Activated CD4-positive, alpha-beta memory T cell treated with anti-CD3 and anti-CD28 coated beads, Interleukin-2, amount 10 ng/mL, durations not matched to agents 7 days and 5 days (primary cell): ENCODE measurements around the gene ERFL. TPM values are rescaled to one million over a fixed set of nuclear protein-coding genes. Genes with fewer than 3 reads are reported as not detected.

Experiments
- CTCF ChIA-PET: fragments of 350-600 bp; sonication (Branson Sonifier 250); formaldehyde crosslinking; loops from one replicate; lab custom pipeline; 2021; ENCODE audit warnings: antibody characterized with exemption, inconsistent platforms; lab: Charles Lee
- POLR2A ChIA-PET: fragments of 350-600 bp; sonication (Branson Sonifier 250); formaldehyde crosslinking; loops from one replicate; lab custom pipeline; 2021; ENCODE audit warnings: antibody characterized with exemption; lab: Charles Lee
- DNase-seq: peaks from one replicate; pipeline ENCODE4 v3.0.0-alpha.2; 2020
- H3K27ac Mint-ChIP-seq: one replicate; pipeline ENCODE4 v1.8.0; 2021; ENCODE audit warnings: mild to moderate bottlenecking, mixed read lengths
- H3K27me3 Mint-ChIP-seq: one replicate; pipeline ENCODE4 v1.8.0; 2021; ENCODE audit warnings: mixed read lengths
- H3K36me3 Mint-ChIP-seq: one replicate; pipeline ENCODE4 v1.8.0; 2021; ENCODE audit warnings: low read depth, mixed read lengths
- H3K4me1 Mint-ChIP-seq: one replicate; pipeline ENCODE4 v1.8.0; 2021; ENCODE audit warnings: mixed read lengths
- H3K4me3 Mint-ChIP-seq: one replicate; pipeline ENCODE4 v1.8.0; 2021; ENCODE audit warnings: mild to moderate bottlenecking, mixed read lengths
- H3K9me3 Mint-ChIP-seq: one replicate; pipeline ENCODE4 v1.8.0; 2021; ENCODE audit warnings: mixed read lengths
- total RNA-seq, 2 experiments: library from RNA; stranded (reverse); gene quantifications; one replicate each; pipeline ENCODE4 v1.2.3, GENCODE V29; 2021

Gene ERFL
- 1 to 10 TPM; 1.5 to 1.7 TPM for total RNA-seq

- CTCF ChIA-PET = interaction anchor here (0.6 kb wide), 1 partner anchor 9 kb away, joined by 4 read pairs; no protein-coding TSS in a partner anchor
- no peak within 1 kb of the TSS for H3K27ac Mint-ChIP-seq
- H3K36me3 Mint-ChIP-seq = peaks cover 4% of the 10 kb centered on the region
- POLR2A ChIA-PET = interaction anchor here (1.0 to 2.3 kb wide), 5 partner anchors 13 to 43 kb away, joined by 3 to 7 read pairs (median 5); no protein-coding TSS in a partner anchor
- DNase-seq = no peak
- H3K27me3 Mint-ChIP-seq = peaks cover 33% of the 10 kb centered on the region
- H3K4me3 Mint-ChIP-seq = peak within 1 kb of the TSS; percentile 83
- H3K4me1 Mint-ChIP-seq = peaks cover 19% of the 10 kb centered on the region
- no peaks in the 10 kb centered on the region for H3K9me3 Mint-ChIP-seq
Measured at GRCh38 chr19:41928221-41928683, at the start of gene ERFL. TSS of gene ERFL (minus strand) at chr19:41928449. CDS start at chr19:41912919, 15,530 bp downstream.

- ChIA-PET POLR2A (no interaction called here), CTCF (no interaction called here)
- Mint-ChIP-seq H3K9me3 (no peaks in the 10 kb centered on the region), H3K4me3 (no peak overlapping the region), H3K4me1 (no peaks in the 10 kb centered on the region), H3K27ac (no peak overlapping the region), H3K27me3 (no peaks in the 10 kb centered on the region), H3K36me3 (no peaks in the 10 kb centered on the region)
- no peak for DNase-seq
Measured at GRCh38 chr19:41977916-41978315, 49.7 kb upstream of the ERFL start.

GRCh38 chr19:41974652-41975051, 46.4 kb upstream of the ERFL start:
- Mint-ChIP-seq H3K4me1 (no peaks in the 10 kb centered on the region), H3K4me3 (no peak overlapping the region), H3K27me3 (no peaks in the 10 kb centered on the region), H3K36me3 (no peaks in the 10 kb centered on the region), H3K27ac (no peak overlapping the region), H3K9me3 (no peaks in the 10 kb centered on the region)
- POLR2A ChIA-PET = no interaction called here
- CTCF ChIA-PET = no interaction called here
- DNase-seq = no peak

- H3K36me3 Mint-ChIP-seq = no peaks in the 10 kb centered on the region
- H3K27ac Mint-ChIP-seq = no peak overlapping the region
- H3K9me3 Mint-ChIP-seq = no peaks in the 10 kb centered on the region
- H3K27me3 Mint-ChIP-seq = no peaks in the 10 kb centered on the region
- ChIA-PET CTCF (no interaction called here), POLR2A (no interaction called here)
- H3K4me1 Mint-ChIP-seq = no peaks in the 10 kb centered on the region
- no peak overlapping the region for H3K4me3 Mint-ChIP-seq
- no peak for DNase-seq
Measured at GRCh38 chr19:41971363-41971762, 43.1 kb upstream of the ERFL start.

- no peaks in the 10 kb centered on the region for H3K27me3 Mint-ChIP-seq
- ChIA-PET POLR2A (no interaction called here), CTCF (no interaction called here)
- DNase-seq = no peak
- H3K4me1 Mint-ChIP-seq = no peaks in the 10 kb centered on the region
- H3K36me3 Mint-ChIP-seq = no peaks in the 10 kb centered on the region
- H3K9me3 Mint-ChIP-seq = no peaks in the 10 kb centered on the region
- no peak overlapping the region for H3K4me3 Mint-ChIP-seq
- no peak overlapping the region for H3K27ac Mint-ChIP-seq
Measured at GRCh38 chr19:41969772-41970458, 41.7 kb upstream of the ERFL start.

- Mint-ChIP-seq H3K27me3 (no peaks in the 10 kb centered on the region), H3K4me3 (no peak overlapping the region), H3K9me3 (no peaks in the 10 kb centered on the region), H3K27ac (no peak overlapping the region), H3K36me3 (no peaks in the 10 kb centered on the region), H3K4me1 (no peaks in the 10 kb centered on the region)
- CTCF ChIA-PET = no interaction called here
- no peak for DNase-seq
- POLR2A ChIA-PET = no interaction called here
Measured at GRCh38 chr19:41968751-41969595, 40.7 kb upstream of the ERFL start.

GRCh38 chr19:41967054-41967783, 39.0 kb upstream of the ERFL start:
- Mint-ChIP-seq H3K27me3 (no peaks in the 10 kb centered on the region), H3K4me3 (no peak overlapping the region), H3K4me1 (no peaks in the 10 kb centered on the region), H3K36me3 (no peaks in the 10 kb centered on the region), H3K9me3 (no peaks in the 10 kb centered on the region), H3K27ac (no peak overlapping the region)
- ChIA-PET POLR2A (no interaction called here), CTCF (no interaction called here)
- no peak for DNase-seq

GRCh38 chr19:41965106-41965505, 36.9 kb upstream of the ERFL start:
- ChIA-PET CTCF (no interaction called here), POLR2A (no interaction called here)
- no peaks in the 10 kb centered on the region for H3K9me3 Mint-ChIP-seq
- no peaks in the 10 kb centered on the region for H3K36me3 Mint-ChIP-seq
- H3K27ac Mint-ChIP-seq = no peak overlapping the region
- no peaks in the 10 kb centered on the region for H3K27me3 Mint-ChIP-seq
- DNase-seq = no peak
- H3K4me3 Mint-ChIP-seq = no peak overlapping the region
- no peaks in the 10 kb centered on the region for H3K4me1 Mint-ChIP-seq

GRCh38 chr19:41960973-41961372, 32.7 kb upstream of the ERFL start:
- ChIA-PET CTCF (no interaction called here), POLR2A (no interaction called here)
- peaks cover 21% of the 10 kb centered on the region for H3K4me1 Mint-ChIP-seq
- H3K27ac Mint-ChIP-seq = no peak overlapping the region
- no peak overlapping the region for H3K4me3 Mint-ChIP-seq
- DNase-seq = no peak
- no peaks in the 10 kb centered on the region for H3K27me3 Mint-ChIP-seq
- no peaks in the 10 kb centered on the region for H3K9me3 Mint-ChIP-seq
- H3K36me3 Mint-ChIP-seq = no peaks in the 10 kb centered on the region

GRCh38 chr19:41959056-41960053, 31.1 kb upstream of the ERFL start, which contains the start of gene RABAC1:
TSS of gene RABAC1 (minus strand) at chr19:41959321. CDS start at chr19:41959292, 29 bp downstream.
- H3K9me3 Mint-ChIP-seq = no peaks in the 10 kb centered on the region
- H3K27me3 Mint-ChIP-seq = no peaks in the 10 kb centered on the region
- DNase-seq = peak; percentile 92
- H3K4me1 Mint-ChIP-seq = peaks cover 21% of the 10 kb centered on the region
- ChIA-PET CTCF (interaction anchor here (0.7 to 4.0 kb wide), 11 partner anchors 12 to 168 kb away, joined by 3 to 32 read pairs (median 4); partner anchors contain the start of gene RPS19), POLR2A (interaction anchor here (0.7 to 4.2 kb wide), 9 partner anchors 14 to 99 kb away, joined by 3 to 34 read pairs (median 4); partner anchors contain the start of gene RPS19)
- no peaks in the 10 kb centered on the region for H3K36me3 Mint-ChIP-seq
- H3K4me3 Mint-ChIP-seq = peak within 1 kb of the TSS; percentile 92
- peak within 1 kb of the TSS; percentile 79 for H3K27ac Mint-ChIP-seq

GRCh38 chr19:41958367-41959055, 30.3 kb upstream of the ERFL start:
- Mint-ChIP-seq H3K27ac (peak overlapping the region; percentile 79), H3K4me1 (peaks cover 21% of the 10 kb centered on the region), H3K9me3 (no peaks in the 10 kb centered on the region), H3K36me3 (no peaks in the 10 kb centered on the region), H3K27me3 (no peaks in the 10 kb centered on the region), H3K4me3 (peak overlapping the region; percentile 92)
- ChIA-PET POLR2A (interaction anchor here (0.7 to 4.2 kb wide), 12 partner anchors 12 to 98 kb away, joined by 3 to 34 read pairs (median 4); partner anchors contain the start of gene RPS19), CTCF (interaction anchor here (0.8 to 4.0 kb wide), 11 partner anchors 11 to 167 kb away, joined by 3 to 32 read pairs (median 4); partner anchors contain the start of gene RPS19)
- DNase-seq = peak; percentile 90
